Mesenchymal stem cell (in vitro differentiated cells and primary cell): ENCODE measurements around the gene ANKRD27.
"Not testable (repeated sequence)": the region's sequence is repeated elsewhere in the genome, so short reads cannot be mapped to it uniquely, and the experiment has no call there.

ENCODE experiments used
- DNase-seq: peaks from one replicate; pipeline ENCODE4 v3.0.0-alpha.2; 2013
- H2AFZ ChIP-seq: one replicate; pipeline ENCODE4 v1.6.1; 2013; ENCODE audit warnings: low read depth, mild to moderate bottlenecking, control low read depth, inconsistent platforms, low read length, moderate library complexity
- H2AK5ac ChIP-seq: 2 replicates; pipeline ENCODE4 v1.6.1; 2013; ENCODE audit warnings: low read length, moderate library complexity, mild to moderate bottlenecking, inconsistent platforms; ENCODE audit not compliant: severe bottlenecking
- H2BK120ac ChIP-seq: one replicate; pipeline ENCODE4 v1.6.1; 2013; ENCODE audit warnings: low read depth, mild to moderate bottlenecking, inconsistent platforms, low read length, moderate library complexity
- H2BK12ac ChIP-seq, 2 experiments: one replicate each; pipeline ENCODE4 v1.6.1; 2013; ENCODE audit warnings: inconsistent platforms in 2 of 2, low read length in 2 of 2, mild to moderate bottlenecking in 2 of 2, moderate library complexity in 2 of 2, control low read depth in 1 of 2
- H2BK15ac ChIP-seq: one replicate; pipeline ENCODE4 v1.6.1; 2013; ENCODE audit warnings: mild to moderate bottlenecking, low read depth, inconsistent platforms; ENCODE audit not compliant: poor library complexity, severe bottlenecking
- H2BK5ac ChIP-seq: 2 replicates; pipeline ENCODE4 v1.6.1; 2013; ENCODE audit warnings: low read depth, mild to moderate bottlenecking, low read length, control low read depth, inconsistent platforms; ENCODE audit not compliant: poor library complexity, severe bottlenecking
- H3K14ac ChIP-seq, 2 experiments: one replicate each; pipeline ENCODE4 v1.6.1; 2013; ENCODE audit warnings: inconsistent platforms in 2 of 2, low read length in 2 of 2, control low read depth in 1 of 2, mild to moderate bottlenecking in 1 of 2, moderate library complexity in 1 of 2
- H3K18ac ChIP-seq, 2 experiments: one replicate each; pipeline ENCODE4 v1.6.1; 2013; ENCODE audit warnings: inconsistent platforms in 2 of 2, low read length in 2 of 2, control low read depth in 1 of 2, low read depth in 1 of 2, mild to moderate bottlenecking in 1 of 2
- H3K23ac ChIP-seq, 2 experiments: one replicate each; pipeline ENCODE4 v1.6.1; 2013; ENCODE audit warnings: inconsistent platforms in 2 of 2, low read length in 2 of 2, mild to moderate bottlenecking in 2 of 2, moderate library complexity in 2 of 2, control low read depth in 1 of 2
- H3K27ac ChIP-seq: 2 replicates; pipeline ENCODE4 v1.5.1; 2013; ENCODE audit warnings: mild to moderate bottlenecking, moderate library complexity, low read length, control low read depth, inconsistent platforms; ENCODE audit not compliant: poor library complexity, severe bottlenecking
- H3K27me3 ChIP-seq, 2 experiments: 2 replicates each; pipeline versions ENCODE4 v1.6.1 to v1.7.0; 2013; ENCODE audit warnings: low read length in 2 of 2, mild to moderate bottlenecking in 2 of 2, moderate library complexity in 2 of 2, control low read depth in 1 of 2, inconsistent platforms in 1 of 2; ENCODE audit not compliant: control insufficient read depth in 1 of 2, insufficient read depth in 1 of 2
- H3K36me3 ChIP-seq, 2 experiments: 2 replicates each; pipeline versions ENCODE4 v1.6.1 to v1.7.0; 2013; ENCODE audit warnings: low read length in 2 of 2, control low read depth in 1 of 2, inconsistent platforms in 1 of 2, low read depth in 1 of 2, mild to moderate bottlenecking in 1 of 2; ENCODE audit not compliant: insufficient read depth in 2 of 2, control insufficient read depth in 1 of 2
- H3K4ac ChIP-seq, 2 experiments: one replicate each; pipeline ENCODE4 v1.6.1; 2013; ENCODE audit warnings: inconsistent platforms in 2 of 2, low read length in 2 of 2, mild to moderate bottlenecking in 2 of 2, moderate library complexity in 2 of 2, control low read depth in 1 of 2, low read depth in 1 of 2
- H3K4me1 ChIP-seq: 2 replicates; pipeline ENCODE4 v1.6.1; 2013; ENCODE audit warnings: low read depth, low read length, control low read depth; ENCODE audit not compliant: control insufficient read depth, insufficient read depth
- H3K4me2 ChIP-seq: 2 replicates; pipeline ENCODE4 v1.6.1; 2013; ENCODE audit warnings: low read length, mild to moderate bottlenecking, inconsistent platforms; ENCODE audit not compliant: poor library complexity, severe bottlenecking
- H3K4me3 ChIP-seq, 2 experiments: 2 replicates each; pipeline versions ENCODE4 v1.5.1 to v1.7.0; 2013; ENCODE audit warnings: low read length in 2 of 2, mild to moderate bottlenecking in 2 of 2, control low read depth in 1 of 2, low read depth in 1 of 2; ENCODE audit not compliant: insufficient read depth in 1 of 2
- H3K79me1 ChIP-seq: replicated peaks from 2 replicates; pipeline ENCODE4 v1.6.1; 2013; ENCODE audit warnings: mild to moderate bottlenecking, control low read depth, low read length, inconsistent platforms; ENCODE audit not compliant: poor library complexity, severe bottlenecking
- H3K9ac ChIP-seq: 2 replicates; pipeline ENCODE4 v1.7.0; 2013; ENCODE audit warnings: mild to moderate bottlenecking, low read length, moderate library complexity
- H3K9me3 ChIP-seq: 2 replicates; pipeline ENCODE4 v1.7.0; 2013; ENCODE audit warnings: mild to moderate bottlenecking, low read length; ENCODE audit not compliant: control insufficient read depth
- H4K8ac ChIP-seq: one replicate; pipeline ENCODE4 v1.6.1; 2013; ENCODE audit warnings: inconsistent platforms, mild to moderate bottlenecking, low read length, moderate library complexity
- H4K91ac ChIP-seq: one replicate; pipeline ENCODE4 v1.6.1; 2013; ENCODE audit warnings: mild to moderate bottlenecking, low read length, inconsistent platforms
- WGBS: methylation state at CpG from one replicate; pipeline ENCODE4 v1.1.7; 2013; ENCODE audit warnings: mixed read lengths; 5-methylcytosine and 5-hydroxymethylcytosine counted together

ANKRD27 gene

GRCh38 chr19:32580353-32580900, 94.6 kb downstream of the ANKRD27 start:
- H2AK5ac ChIP-seq: no peak overlapping the region
- H3K79me1 ChIP-seq: peaks cover 24% of the 10 kb centered on the region
- H3K4ac ChIP-seq: peak overlapping the region in 1 of 2 experiments; percentile 50
- H2BK15ac ChIP-seq: no peak overlapping the region
- H2AFZ ChIP-seq: no peak overlapping the region
- H3K4me2 ChIP-seq: peak overlapping the region; percentile 79
- peak overlapping the region in 1 of 2 experiments; percentile 11 for H3K18ac ChIP-seq
- H3K27ac ChIP-seq: no peak overlapping the region
- H2BK12ac ChIP-seq: no peak overlapping the region
- H3K36me3 ChIP-seq: peaks cover 7 to 29% of the 10 kb centered on the region in 2 experiments
- no peak overlapping the region for H3K23ac ChIP-seq
- peak overlapping the region; percentile 81 for H3K9ac ChIP-seq
- 24% methylated on average over 20 of the region's 22 CpGs for WGBS
- H3K4me1 ChIP-seq: peaks cover 3% of the 10 kb centered on the region
- peak overlapping the region; percentile 53 to 96 for H3K4me3 ChIP-seq
- peak; percentile 6 for DNase-seq
- peak overlapping the region in 1 of 2 experiments; percentile 18 for H3K14ac ChIP-seq
- H4K91ac ChIP-seq: no peak overlapping the region
- no peaks in the 10 kb centered on the region for H3K9me3 ChIP-seq
- H2BK120ac ChIP-seq: no peak overlapping the region
- H3K27me3 ChIP-seq: no peaks in the 10 kb centered on the region
- no peak overlapping the region for H2BK5ac ChIP-seq
- peak overlapping the region; percentile 29 for H4K8ac ChIP-seq

- peaks cover 3% of the 10 kb centered on the region for H3K79me1 ChIP-seq
- no peak for DNase-seq
- no peak overlapping the region for H3K4ac ChIP-seq
- no peaks in the 10 kb centered on the region for H3K36me3 ChIP-seq
- no peak overlapping the region for H2BK15ac ChIP-seq
- H3K9me3 ChIP-seq: no peaks in the 10 kb centered on the region
- no peak overlapping the region for H2AK5ac ChIP-seq
- no CpG with 5 or more reads among the region's 1 CpG for WGBS
- no peak overlapping the region for H3K14ac ChIP-seq
- H4K8ac ChIP-seq: no peak overlapping the region
- no peak overlapping the region for H3K18ac ChIP-seq
- no peak overlapping the region for H3K9ac ChIP-seq
- no peak overlapping the region for H2AFZ ChIP-seq
- H3K4me1 ChIP-seq: no peaks in the 10 kb centered on the region
- H3K4me3 ChIP-seq: no peak overlapping the region
- no peak overlapping the region for H3K27ac ChIP-seq
- H2BK5ac ChIP-seq: no peak overlapping the region
- H3K23ac ChIP-seq: no peak overlapping the region
- H3K4me2 ChIP-seq: no peak overlapping the region
- H2BK12ac ChIP-seq: no peak overlapping the region
- H4K91ac ChIP-seq: no peak overlapping the region
- no peak overlapping the region for H2BK120ac ChIP-seq
- H3K27me3 ChIP-seq: peaks cover 5 to 13% of the 10 kb centered on the region in 2 experiments
Measured at GRCh38 chr19:32576790-32577189, 98.2 kb downstream of the ANKRD27 start.

GRCh38 chr19:32573492-32573794, 101.5 kb downstream of the ANKRD27 start:
- H3K36me3 ChIP-seq: no peaks in the 10 kb centered on the region
- no peak overlapping the region for H2BK5ac ChIP-seq

GRCh38 chr19:32572700-32573491, 102.1 kb downstream of the ANKRD27 start:
- H3K9ac ChIP-seq, H2BK15ac ChIP-seq, H3K9me3 ChIP-seq, DNase-seq, H3K36me3 ChIP-seq, H3K18ac ChIP-seq, H3K79me1 ChIP-seq, H3K23ac ChIP-seq, H3K4me1 ChIP-seq, H2AK5ac ChIP-seq, H3K14ac ChIP-seq, H3K27ac ChIP-seq, H2BK5ac ChIP-seq, H3K4ac ChIP-seq, H2BK12ac ChIP-seq, H3K4me2 ChIP-seq, H2BK120ac ChIP-seq, H3K4me3 ChIP-seq, H4K91ac ChIP-seq, H2AFZ ChIP-seq, H4K8ac ChIP-seq: not testable (repeated sequence)
- H3K27me3 ChIP-seq: peaks cover 5 to 27% of the 10 kb centered on the region in 2 experiments
- WGBS: 89% methylated on average over 13 of the region's 21 CpGs

More at GRCh38 chr19:32573492-32573794, 101.5 kb downstream of the ANKRD27 start:
- H2BK12ac ChIP-seq: no peak overlapping the region
- H3K4me1 ChIP-seq: no peaks in the 10 kb centered on the region
- no peak overlapping the region for H4K8ac ChIP-seq
- no peak overlapping the region for H4K91ac ChIP-seq
- no peak overlapping the region for H3K23ac ChIP-seq
- no peak overlapping the region for H3K27ac ChIP-seq
- H3K4me2 ChIP-seq: no peak overlapping the region
- no peaks in the 10 kb centered on the region for H3K9me3 ChIP-seq
- peaks cover 5 to 26% of the 10 kb centered on the region in 2 experiments for H3K27me3 ChIP-seq
- no peak overlapping the region for H3K14ac ChIP-seq
- H3K79me1 ChIP-seq: no peaks in the 10 kb centered on the region
- H3K9ac ChIP-seq: no peak overlapping the region
- H3K4me3 ChIP-seq: no peak overlapping the region
- no peak overlapping the region for H2BK120ac ChIP-seq
- no peak overlapping the region for H3K4ac ChIP-seq
- H2BK15ac ChIP-seq: no peak overlapping the region
- DNase-seq: no peak
- no peak overlapping the region for H3K18ac ChIP-seq
- WGBS: 73% methylated on average over 3 of the region's 3 CpGs
- no peak overlapping the region for H2AFZ ChIP-seq
- H2AK5ac ChIP-seq: no peak overlapping the region
